ENCODE results near the gene RAD18.

The RAD18 gene

GRCh38 chr3:8993331-8993730 lies 30.1 kb upstream of the RAD18 start:
- H3K36me3 Mint-ChIP-seq (ENCODE audit: low read depth): peaks cover 42% of the 10 kb centered on the region

DNA sequence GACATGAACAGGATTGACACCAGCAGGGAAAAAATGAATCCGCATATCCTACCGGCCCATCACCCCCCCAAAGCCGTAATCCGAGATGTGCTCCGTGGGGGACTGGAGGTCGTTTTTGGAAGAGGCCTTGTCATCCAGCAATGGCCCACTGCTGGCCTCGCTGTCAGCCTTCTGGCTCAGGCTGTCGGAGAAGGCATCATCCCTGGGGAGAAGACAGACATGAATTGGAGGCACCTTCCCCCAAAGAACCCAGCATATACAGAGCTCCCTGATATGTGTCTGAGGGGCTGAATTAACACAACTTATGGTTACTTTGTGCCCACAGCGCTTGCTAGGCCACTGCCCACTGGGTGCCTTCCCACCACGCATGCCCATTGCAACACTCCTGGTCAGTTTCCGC lies 29.6 kb upstream of the RAD18 start:
- DNase-seq: no peak
- no peaks in the 10 kb centered on the region for H3K9me3 Mint-ChIP-seq
- TF ChIP-seq, protein P1, sequence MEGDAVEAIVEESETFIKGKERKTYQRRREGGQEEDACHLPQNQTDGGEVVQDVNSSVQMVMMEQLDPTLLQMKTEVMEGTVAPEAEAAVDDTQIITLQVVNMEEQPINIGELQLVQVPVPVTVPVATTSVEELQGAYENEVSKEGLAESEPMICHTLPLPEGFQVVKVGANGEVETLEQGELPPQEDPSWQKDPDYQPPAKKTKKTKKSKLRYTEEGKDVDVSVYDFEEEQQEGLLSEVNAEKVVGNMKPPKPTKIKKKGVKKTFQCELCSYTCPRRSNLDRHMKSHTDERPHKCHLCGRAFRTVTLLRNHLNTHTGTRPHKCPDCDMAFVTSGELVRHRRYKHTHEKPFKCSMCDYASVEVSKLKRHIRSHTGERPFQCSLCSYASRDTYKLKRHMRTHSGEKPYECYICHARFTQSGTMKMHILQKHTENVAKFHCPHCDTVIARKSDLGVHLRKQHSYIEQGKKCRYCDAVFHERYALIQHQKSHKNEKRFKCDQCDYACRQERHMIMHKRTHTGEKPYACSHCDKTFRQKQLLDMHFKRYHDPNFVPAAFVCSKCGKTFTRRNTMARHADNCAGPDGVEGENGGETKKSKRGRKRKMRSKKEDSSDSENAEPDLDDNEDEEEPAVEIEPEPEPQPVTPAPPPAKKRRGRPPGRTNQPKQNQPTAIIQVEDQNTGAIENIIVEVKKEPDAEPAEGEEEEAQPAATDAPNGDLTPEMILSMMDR (IDR thresholded peaks at IDR 0.05): no peak
- peaks cover 24% of the 10 kb centered on the region for H3K4me1 Mint-ChIP-seq
- H3K27me3 Mint-ChIP-seq (ENCODE audit: low read depth, poor library complexity): peaks cover 13% of the 10 kb centered on the region
- H3K27ac Mint-ChIP-seq: no peak overlapping the region
- H3K4me3 Mint-ChIP-seq: no peak overlapping the region
- peaks cover 38% of the 10 kb centered on the region for H3K36me3 Mint-ChIP-seq (ENCODE audit: low read depth)

More at GRCh38 chr3:8993331-8993730, 30.1 kb upstream of the RAD18 start:
- Mint-ChIP-seq H3K27ac (no peak overlapping the region), H3K4me1 (peaks cover 20% of the 10 kb centered on the region), H3K4me3 (no peak overlapping the region), H3K9me3 (no peaks in the 10 kb centered on the region), H3K27me3 (ENCODE audit: low read depth, poor library complexity) (peaks cover 14% of the 10 kb centered on the region)
- TF ChIP-seq, protein P1 (IDR thresholded peaks at IDR 0.05): no peak
- no peak for DNase-seq

DNA sequence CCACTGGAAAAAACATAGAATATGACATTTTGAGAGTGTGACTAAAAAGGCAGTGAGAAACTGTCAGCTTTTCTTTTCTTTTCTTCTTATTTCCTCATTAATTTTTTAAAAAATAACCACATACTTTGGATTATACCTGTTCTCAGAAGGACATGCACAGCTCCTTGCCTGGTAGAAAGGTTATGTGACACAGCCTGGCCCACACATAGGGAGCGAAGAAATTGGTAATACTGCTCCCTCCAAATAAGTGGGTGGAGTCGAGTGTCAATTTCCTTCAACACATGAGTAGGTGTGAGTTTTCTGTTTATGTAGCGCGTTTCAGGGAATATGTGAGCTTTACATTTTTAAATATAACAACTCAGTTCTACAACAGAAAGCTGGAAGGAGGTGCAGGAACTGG lies 28.9 kb upstream of the RAD18 start:
- TF ChIP-seq, protein P1 (IDR thresholded peaks at IDR 0.05): no peak
- no peak for DNase-seq
- peaks cover 17% of the 10 kb centered on the region for H3K27me3 Mint-ChIP-seq (ENCODE audit: low read depth, poor library complexity)
- peaks cover 24% of the 10 kb centered on the region for H3K4me1 Mint-ChIP-seq
- no peak overlapping the region for H3K4me3 Mint-ChIP-seq
- H3K9me3 Mint-ChIP-seq: no peaks in the 10 kb centered on the region
- H3K36me3 Mint-ChIP-seq (ENCODE audit: low read depth): peaks cover 38% of the 10 kb centered on the region
- no peak overlapping the region for H3K27ac Mint-ChIP-seq

DNA sequence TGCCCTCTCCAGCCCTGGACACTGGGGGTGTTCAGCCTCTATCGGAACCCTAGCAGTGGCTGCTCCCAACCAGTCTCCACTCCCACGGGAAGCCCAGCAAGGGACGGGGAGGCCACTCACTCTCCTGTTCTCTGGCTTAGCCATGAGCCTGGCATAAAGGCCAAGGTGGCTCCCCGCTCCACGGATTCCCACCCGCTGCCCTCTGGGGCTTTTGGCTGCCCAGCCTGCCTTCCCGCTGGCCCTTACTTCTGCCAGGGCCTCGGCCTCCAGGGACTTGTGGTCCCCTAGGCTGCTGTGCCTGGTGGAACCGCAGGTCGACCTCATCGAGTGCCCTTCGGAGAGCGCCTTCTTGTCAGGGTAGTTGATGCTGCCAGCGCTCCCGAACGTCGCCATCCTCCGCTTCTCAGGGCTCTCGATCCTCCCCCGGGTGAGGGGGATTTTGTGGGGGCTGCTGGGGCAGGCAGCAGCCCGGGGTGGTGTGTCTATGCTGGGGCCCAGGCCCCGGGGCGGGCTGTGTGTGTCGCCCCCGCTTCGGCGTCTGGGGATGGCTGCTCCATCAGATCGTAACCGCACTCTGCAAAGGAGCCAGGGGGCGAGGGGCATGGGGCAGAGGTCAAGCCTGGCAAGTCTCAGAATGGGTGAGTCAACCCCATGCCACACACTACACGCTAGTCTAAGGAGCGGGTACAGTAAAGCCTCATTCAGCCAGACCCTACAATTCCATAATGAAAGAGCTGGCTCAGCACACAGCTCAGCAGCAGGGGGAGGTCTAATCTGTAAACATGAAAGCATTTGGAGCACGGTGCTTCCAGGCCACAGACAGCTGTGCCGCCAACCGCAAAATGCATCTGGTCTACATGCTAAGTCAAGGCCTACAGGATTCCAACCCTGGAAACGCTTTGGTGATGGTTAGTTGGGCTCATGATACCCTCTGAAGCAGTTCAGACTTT lies 27.3 kb upstream of the RAD18 start:
- H3K27ac Mint-ChIP-seq: no peak overlapping the region
- H3K4me1 Mint-ChIP-seq: peaks cover 13% of the 10 kb centered on the region
- H3K4me3 Mint-ChIP-seq: no peak overlapping the region
- DNase-seq: no peak
- peaks cover 17% of the 10 kb centered on the region for H3K27me3 Mint-ChIP-seq (ENCODE audit: low read depth, poor library complexity)
- H3K9me3 Mint-ChIP-seq: no peaks in the 10 kb centered on the region
- peaks cover 38% of the 10 kb centered on the region for H3K36me3 Mint-ChIP-seq (ENCODE audit: low read depth)
- TF ChIP-seq, protein P1 (IDR thresholded peaks at IDR 0.05): no peak

GRCh38 chr3:8988791-8989558 lies 25.7 kb upstream of the RAD18 start:
- H3K27me3 Mint-ChIP-seq (ENCODE audit: low read depth, poor library complexity): peaks cover 11% of the 10 kb centered on the region
- no peak overlapping the region for H3K4me3 Mint-ChIP-seq
- peaks cover 29% of the 10 kb centered on the region for H3K36me3 Mint-ChIP-seq (ENCODE audit: low read depth)
- no peak for DNase-seq
- no peak overlapping the region for H3K27ac Mint-ChIP-seq
- no peaks in the 10 kb centered on the region for H3K9me3 Mint-ChIP-seq
- TF ChIP-seq, protein P1 (IDR thresholded peaks at IDR 0.05): no peak
- peaks cover 21% of the 10 kb centered on the region for H3K4me1 Mint-ChIP-seq
